CD8-positive, alpha-beta memory T cell (primary cell): ENCODE measurements around the gene ARMCX2. TPM values are rescaled to one million over a fixed set of nuclear protein-coding genes. Genes with fewer than 3 reads are reported as not detected.
A peak's percentile ranks its signal among the peaks of the same experiment; 100 is the strongest.

ENCODE experiments used
- CTCF ChIA-PET: fragments of 350-600 bp; sonication (Branson Sonifier 250); formaldehyde crosslinking; loops from one replicate; lab custom pipeline; 2021; ENCODE audit warnings: antibody characterized with exemption; lab: Charles Lee
- POLR2A ChIA-PET: fragments of 350-600 bp; sonication (Branson Sonifier 250); formaldehyde crosslinking; loops from one replicate; lab custom pipeline; 2021; ENCODE audit warnings: antibody characterized with exemption; lab: Charles Lee
- DNase-seq, 5 donors: peaks; one replicate each; pipeline versions ENCODE4 v3.0.0 to v3.0.0-alpha.2; 2020 to 2022; ENCODE audit warnings: mixed read lengths in 1 of 5
- H3K27ac ChIP-seq: one replicate; pipeline ENCODE4 v1.7.0; 2013; ENCODE audit warnings: low read depth, mild to moderate bottlenecking, low read length, moderate library complexity
- H3K27me3 ChIP-seq: 2 replicates; pipeline ENCODE4 v1.7.0; 2013; ENCODE audit warnings: low read length, mild to moderate bottlenecking; ENCODE audit not compliant: insufficient read depth, poor library complexity, severe bottlenecking
- H3K36me3 ChIP-seq: 2 replicates; pipeline ENCODE4 v1.7.0; 2013; ENCODE audit warnings: mild to moderate bottlenecking, low read length, moderate library complexity; ENCODE audit not compliant: insufficient read depth
- H3K4me1 ChIP-seq: 2 replicates; pipeline ENCODE4 v1.7.0; 2013; ENCODE audit warnings: mild to moderate bottlenecking, low read length, moderate library complexity; ENCODE audit not compliant: insufficient read depth
- H3K4me3 ChIP-seq: 2 replicates; pipeline ENCODE4 v1.7.0; 2013; ENCODE audit warnings: mild to moderate bottlenecking, low read length
- H3K9me3 ChIP-seq: 2 replicates; pipeline ENCODE4 v1.7.0; 2013; ENCODE audit warnings: mild to moderate bottlenecking, low read length
- H3K27ac Mint-ChIP-seq, 8 donors: one replicate each; pipeline ENCODE4 v1.8.0; 2020 to 2021; ENCODE audit warnings: mixed read lengths in 8 of 8, mild to moderate bottlenecking in 6 of 8, inconsistent platforms in 3 of 8, moderate library complexity in 3 of 8
- H3K27me3 Mint-ChIP-seq, 2 donors: one replicate each; pipeline ENCODE4 v1.8.0; 2020 to 2021; ENCODE audit warnings: mixed read lengths in 2 of 2, mild to moderate bottlenecking in 1 of 2, moderate library complexity in 1 of 2
- H3K36me3 Mint-ChIP-seq, 3 donors: one replicate each; pipeline ENCODE4 v1.8.0; 2020 to 2021; ENCODE audit warnings: mixed read lengths in 3 of 3, inconsistent platforms in 1 of 3, mild to moderate bottlenecking in 1 of 3
- H3K4me1 Mint-ChIP-seq, 3 donors: one replicate each; pipeline ENCODE4 v1.8.0; 2020 to 2021; ENCODE audit warnings: mixed read lengths in 3 of 3, inconsistent platforms in 1 of 3, mild to moderate bottlenecking in 1 of 3
- H3K4me3 Mint-ChIP-seq, 7 donors: one replicate each; pipeline ENCODE4 v1.8.0; 2020 to 2021; ENCODE audit warnings: mixed read lengths in 7 of 7, mild to moderate bottlenecking in 6 of 7, moderate library complexity in 4 of 7, inconsistent platforms in 2 of 7
- H3K9me3 Mint-ChIP-seq, 5 donors: one replicate each; pipeline ENCODE4 v1.8.0; 2020 to 2022; ENCODE audit warnings: mixed read lengths in 5 of 5, mild to moderate bottlenecking in 3 of 5, moderate library complexity in 2 of 5, inconsistent platforms in 1 of 5
- polyA plus RNA-seq: library from polyadenylated mRNA; unstranded; fragments of 300-500 nt; fragmentation: Illumina TruSeq; gene quantifications from one replicate; pipeline ENCODE4 v1.2.3, GENCODE V29; 2021
- total RNA-seq, 2 experiments: library from RNA; stranded (reverse); gene quantifications; one replicate each; pipeline ENCODE4 v1.2.3, GENCODE V29; 2021

The ARMCX2 gene
- total RNA-seq: 1 to 10 TPM; 4.7 to 5.2 TPM
- 1.8 TPM for polyA plus RNA-seq

- no peaks in the 10 kb centered on the region for H3K36me3 Mint-ChIP-seq
- H3K9me3 Mint-ChIP-seq: no peaks in the 10 kb centered on the region
- Histone ChIP-seq H3K27ac (no peak within 1 kb of the TSS), H3K4me3 (peak within 1 kb of the TSS; percentile 73), H3K4me1 (no peaks in the 10 kb centered on the region), H3K9me3 (no peaks in the 10 kb centered on the region), H3K36me3 (no peaks in the 10 kb centered on the region), H3K27me3 (no peaks in the 10 kb centered on the region)
- CTCF ChIA-PET: no interaction called here
- peak in 1 of 5 donors; percentile 10 for DNase-seq
- H3K27me3 Mint-ChIP-seq: peaks cover 9 to 10% of the 10 kb centered on the region in 2 donors
- H3K27ac Mint-ChIP-seq: peak within 1 kb of the TSS in 6 of 8 donors; percentile 32 to 82 (median 60)
- peaks cover 10 to 20% (median 11%) of the 10 kb centered on the region in 3 donors for H3K4me1 Mint-ChIP-seq
- peak within 1 kb of the TSS; percentile 80 to 90 (median 83) for H3K4me3 Mint-ChIP-seq
- POLR2A ChIA-PET: no interaction called here
Observed at GRCh38 chrX:101659601-101660063, at the start of gene ARMCX2. ARMCX2 (minus strand) TSS chrX:101659850; CDS start chrX:101657588, 2,262 bp downstream.

GRCh38 chrX:101709384-101709783, 49.7 kb upstream of the ARMCX2 start:
- H3K9me3 Mint-ChIP-seq: no peaks in the 10 kb centered on the region
- POLR2A ChIA-PET: no interaction called here

GRCh38 chrX:101708163-101708562, 48.5 kb upstream of the ARMCX2 start:
- POLR2A ChIA-PET: no interaction called here
- Mint-ChIP-seq H3K4me1 (no peaks in the 10 kb centered on the region), H3K9me3 (no peaks in the 10 kb centered on the region), H3K27ac (no peak overlapping the region), H3K27me3 (peaks cover 0 to 4% of the 10 kb centered on the region in 2 donors), H3K36me3 (no peaks in the 10 kb centered on the region), H3K4me3 (no peak overlapping the region)
- Histone ChIP-seq H3K27me3 (no peaks in the 10 kb centered on the region), H3K36me3 (no peaks in the 10 kb centered on the region), H3K27ac (no peak overlapping the region), H3K9me3 (no peaks in the 10 kb centered on the region), H3K4me3 (no peak overlapping the region), H3K4me1 (no peaks in the 10 kb centered on the region)
- CTCF ChIA-PET: no interaction called here
- DNase-seq: no peak

More at GRCh38 chrX:101709384-101709783, 49.7 kb upstream of the ARMCX2 start:
- Mint-ChIP-seq H3K4me1 (no peaks in the 10 kb centered on the region), H3K27me3 (peaks cover 0 to 4% of the 10 kb centered on the region in 2 donors), H3K27ac (no peak overlapping the region), H3K4me3 (no peak overlapping the region), H3K36me3 (no peaks in the 10 kb centered on the region)
- Histone ChIP-seq H3K27me3 (no peaks in the 10 kb centered on the region), H3K27ac (no peak overlapping the region), H3K4me1 (no peaks in the 10 kb centered on the region), H3K36me3 (no peaks in the 10 kb centered on the region), H3K4me3 (no peak overlapping the region), H3K9me3 (no peaks in the 10 kb centered on the region)
- CTCF ChIA-PET: no interaction called here
- no peak for DNase-seq

- H3K9me3 ChIP-seq: no peaks in the 10 kb centered on the region
- no peaks in the 10 kb centered on the region for H3K4me1 ChIP-seq
- no peaks in the 10 kb centered on the region for H3K36me3 Mint-ChIP-seq
- H3K27ac Mint-ChIP-seq: no peak overlapping the region
- no peak for DNase-seq
- ChIA-PET POLR2A (no interaction called here), CTCF (no interaction called here)
- H3K27ac ChIP-seq: no peak overlapping the region
- no peaks in the 10 kb centered on the region for H3K36me3 ChIP-seq
- no peak overlapping the region for H3K4me3 Mint-ChIP-seq
- H3K27me3 Mint-ChIP-seq: peaks cover 15% of the 10 kb centered on the region in 2 donors
- H3K9me3 Mint-ChIP-seq: no peaks in the 10 kb centered on the region
- peaks cover 0 to 4% (median 0%) of the 10 kb centered on the region in 3 donors for H3K4me1 Mint-ChIP-seq
- H3K4me3 ChIP-seq: no peak overlapping the region
- H3K27me3 ChIP-seq: no peaks in the 10 kb centered on the region
Observed at GRCh38 chrX:101693476-101693875, 33.8 kb upstream of the ARMCX2 start.

DNA sequence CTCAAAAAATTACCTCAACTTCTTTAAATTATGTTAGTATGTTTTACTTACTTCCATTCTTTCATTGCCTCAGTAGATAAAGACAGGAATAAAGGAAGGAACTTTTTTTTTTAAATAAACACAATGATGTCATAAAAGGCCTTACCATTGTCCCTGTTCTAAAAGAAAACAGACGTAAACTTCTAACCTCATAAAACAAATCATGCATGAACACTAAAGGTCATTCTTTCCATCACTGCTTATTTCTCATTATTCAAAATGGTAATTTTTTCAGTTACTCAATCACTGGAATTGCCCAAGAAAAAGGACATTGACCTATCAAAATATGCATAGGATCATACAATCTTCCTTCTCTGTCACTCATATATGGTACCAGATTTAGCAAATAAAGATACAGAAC, 32.2 kb upstream of the ARMCX2 start:
- POLR2A ChIA-PET: no interaction called here

GRCh38 chrX:101686574-101686973, 26.9 kb upstream of the ARMCX2 start:
- ChIA-PET POLR2A (no interaction called here), CTCF (no interaction called here)
- no peak overlapping the region for H3K4me3 ChIP-seq
- Mint-ChIP-seq H3K27me3 (peaks cover 6 to 10% of the 10 kb centered on the region in 2 donors), H3K4me3 (no peak overlapping the region), H3K27ac (no peak overlapping the region), H3K4me1 (no peaks in the 10 kb centered on the region), H3K36me3 (no peaks in the 10 kb centered on the region), H3K9me3 (no peaks in the 10 kb centered on the region)
- no peaks in the 10 kb centered on the region for H3K4me1 ChIP-seq
- H3K27ac ChIP-seq: no peak overlapping the region
- DNase-seq: no peak
- H3K27me3 ChIP-seq: no peaks in the 10 kb centered on the region
- H3K36me3 ChIP-seq: no peaks in the 10 kb centered on the region
- no peaks in the 10 kb centered on the region for H3K9me3 ChIP-seq

More for the DNA sequence above, 32.2 kb upstream of the ARMCX2 start:
- no peaks in the 10 kb centered on the region for H3K4me1 ChIP-seq
- no peak for DNase-seq
- no peak overlapping the region for H3K27ac Mint-ChIP-seq
- peaks cover 0 to 4% (median 0%) of the 10 kb centered on the region in 3 donors for H3K4me1 Mint-ChIP-seq
- no peak overlapping the region for H3K4me3 ChIP-seq
- H3K36me3 Mint-ChIP-seq: no peaks in the 10 kb centered on the region
- peaks cover 7 to 13% of the 10 kb centered on the region in 2 donors for H3K27me3 Mint-ChIP-seq
- H3K27me3 ChIP-seq: no peaks in the 10 kb centered on the region
- no peak overlapping the region for H3K4me3 Mint-ChIP-seq
- no peaks in the 10 kb centered on the region for H3K36me3 ChIP-seq
- H3K9me3 ChIP-seq: no peaks in the 10 kb centered on the region
- CTCF ChIA-PET: no interaction called here
- H3K27ac ChIP-seq: no peak overlapping the region
- no peaks in the 10 kb centered on the region for H3K9me3 Mint-ChIP-seq

- H3K27ac ChIP-seq: no peak overlapping the region
- H3K9me3 ChIP-seq: no peaks in the 10 kb centered on the region
- no peaks in the 10 kb centered on the region for H3K4me1 ChIP-seq
- H3K27me3 Mint-ChIP-seq: peaks cover 6 to 10% of the 10 kb centered on the region in 2 donors
- H3K9me3 Mint-ChIP-seq: no peaks in the 10 kb centered on the region
- POLR2A ChIA-PET: no interaction called here
- H3K27me3 ChIP-seq: no peaks in the 10 kb centered on the region
- no peak overlapping the region for H3K4me3 Mint-ChIP-seq
- CTCF ChIA-PET: no interaction called here
- no peaks in the 10 kb centered on the region for H3K36me3 Mint-ChIP-seq
- no peak overlapping the region for H3K27ac Mint-ChIP-seq
- H3K4me1 Mint-ChIP-seq: no peaks in the 10 kb centered on the region
- H3K36me3 ChIP-seq: no peaks in the 10 kb centered on the region
- H3K4me3 ChIP-seq: no peak overlapping the region
- DNase-seq: no peak
Observed at GRCh38 chrX:101685923-101686322, 26.3 kb upstream of the ARMCX2 start.

DNA sequence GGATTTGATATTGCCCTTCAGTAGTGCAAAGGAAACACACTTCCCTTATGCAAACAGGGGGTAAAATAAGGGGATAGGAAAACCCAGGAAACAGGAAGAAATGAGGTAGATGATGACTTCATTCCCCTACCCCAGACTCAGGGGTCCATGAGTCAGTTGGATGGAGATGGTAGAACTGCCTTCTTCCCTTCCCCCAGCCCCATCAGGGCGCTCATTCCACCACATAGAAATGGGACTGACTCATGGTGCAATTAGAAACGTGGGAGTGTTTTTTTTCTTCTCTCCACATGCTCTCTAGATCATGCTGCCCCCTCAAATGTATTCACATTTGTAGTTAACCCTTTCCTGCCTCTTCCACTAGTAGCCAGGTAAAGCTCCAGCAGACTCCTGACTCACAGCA, 23.1 kb upstream of the ARMCX2 start:
- ChIA-PET CTCF (no interaction called here), POLR2A (no interaction called here)
- Histone ChIP-seq H3K27me3 (no peaks in the 10 kb centered on the region), H3K4me3 (no peak overlapping the region), H3K9me3 (no peaks in the 10 kb centered on the region), H3K36me3 (no peaks in the 10 kb centered on the region), H3K27ac (no peak overlapping the region), H3K4me1 (no peaks in the 10 kb centered on the region)
- no peak for DNase-seq
- peaks cover 6 to 14% of the 10 kb centered on the region in 2 donors for H3K27me3 Mint-ChIP-seq
- no peaks in the 10 kb centered on the region for H3K4me1 Mint-ChIP-seq
- no peak overlapping the region for H3K27ac Mint-ChIP-seq
- H3K4me3 Mint-ChIP-seq: no peak overlapping the region
- H3K36me3 Mint-ChIP-seq: no peaks in the 10 kb centered on the region
- H3K9me3 Mint-ChIP-seq: no peaks in the 10 kb centered on the region
